SU-DHL-6 (cell line): ENCODE data around the gene CADM1.

Experiments
- H2AFZ ChIP-seq: fragments of 200-600 bp; sonication (generic); 2 replicates; pipeline ENCODE4 v1.6.1; 2014; ENCODE audit warnings: low read depth, mild to moderate bottlenecking, moderate library complexity, mixed read lengths, antibody characterized with exemption, low read length; ENCODE audit not compliant: severe bottlenecking
- H3F3A ChIP-seq: fragments of 200-600 bp; shearing (Covaris generic); 2 replicates; pipeline ENCODE4 v1.6.0; 2016; ENCODE audit warnings: antibody characterized with exemption, mild to moderate bottlenecking; ENCODE audit not compliant: insufficient read depth
- H3K27ac ChIP-seq: fragments of 200-600 bp; sonication (generic); 2 replicates; pipeline ENCODE4 v1.5.1; 2016; ENCODE audit warnings: low read depth, mild to moderate bottlenecking, low read length, moderate library complexity, mixed read lengths
- H3K27me3 ChIP-seq: fragments of 200-600 bp; sonication (generic), shearing (Covaris generic); 2 replicates; pipeline ENCODE4 v1.6.0; 2014; ENCODE audit warnings: mild to moderate bottlenecking, low read length
- H3K36me3 ChIP-seq: fragments of 200-600 bp; sonication (generic); 2 replicates; pipeline ENCODE4 v1.6.1; 2014; ENCODE audit warnings: mild to moderate bottlenecking, low read length, mixed read lengths
- H3K4me2 ChIP-seq: fragments of 300-600, 200-600 bp; shearing (Covaris generic), sonication (generic); 2 replicates; pipeline ENCODE4 v1.6.0; 2014; ENCODE audit warnings: low read length, low read depth, mild to moderate bottlenecking; ENCODE audit not compliant: poor library complexity, severe bottlenecking
- H3K4me3 ChIP-seq: fragments of 200-600 bp; sonication (generic); 2 replicates; pipeline ENCODE4 v1.5.1; 2014; ENCODE audit warnings: antibody characterized with exemption, low read length, mild to moderate bottlenecking, mixed read lengths; ENCODE audit not compliant: insufficient read depth, poor library complexity, severe bottlenecking
- H3K79me2 ChIP-seq: fragments of 200-600 bp; sonication (generic); 2 replicates; pipeline ENCODE4 v1.6.1; 2014; ENCODE audit warnings: mild to moderate bottlenecking, low read length, moderate library complexity; ENCODE audit not compliant: insufficient read depth
- H3K9ac ChIP-seq: fragments of 200-600 bp; sonication (generic); 2 replicates; pipeline ENCODE4 v1.7.0; 2014; ENCODE audit warnings: mild to moderate bottlenecking, low read length
- H3K9me2 ChIP-seq: fragments of 200-600 bp; sonication (generic); replicated peaks from 2 replicates; pipeline ENCODE4 v1.6.1; 2014; ENCODE audit warnings: low read length; ENCODE audit not compliant: insufficient read depth
- H3K9me3 ChIP-seq: fragments of 200-600 bp; sonication (generic); 2 replicates; pipeline ENCODE4 v1.6.1; 2014; ENCODE audit warnings: low read length, mixed read lengths; ENCODE audit not compliant: insufficient read depth
- H4K20me1 ChIP-seq: fragments of 200-600 bp; sonication (generic); 2 replicates; pipeline ENCODE4 v1.6.1; 2014; ENCODE audit warnings: low read depth, mild to moderate bottlenecking, antibody characterized with exemption, low read length, moderate library complexity, mixed read lengths
- EZH2phosphoT487 ChIP-seq: fragments of 200-600 bp; sonication (generic), shearing (Covaris generic); conservative IDR thresholded peaks from 2 replicates; pipeline ENCODE4 v1.6.1; 2018; ENCODE audit warnings: mild to moderate bottlenecking, antibody characterized with exemption, low read length, moderate library complexity, mixed read lengths
- TF ChIP-seq, protein P1 (sequence below): fragments of 200-600 bp; sonication (generic); IDR thresholded peaks from one replicate; pipeline ENCODE4 v1.5.1; 2017; ENCODE audit warnings: antibody characterized with exemption, mild to moderate bottlenecking, low read length, moderate library complexity; ENCODE audit not compliant: insufficient read depth, poor library complexity, severe bottlenecking

CADM1 gene

DNA sequence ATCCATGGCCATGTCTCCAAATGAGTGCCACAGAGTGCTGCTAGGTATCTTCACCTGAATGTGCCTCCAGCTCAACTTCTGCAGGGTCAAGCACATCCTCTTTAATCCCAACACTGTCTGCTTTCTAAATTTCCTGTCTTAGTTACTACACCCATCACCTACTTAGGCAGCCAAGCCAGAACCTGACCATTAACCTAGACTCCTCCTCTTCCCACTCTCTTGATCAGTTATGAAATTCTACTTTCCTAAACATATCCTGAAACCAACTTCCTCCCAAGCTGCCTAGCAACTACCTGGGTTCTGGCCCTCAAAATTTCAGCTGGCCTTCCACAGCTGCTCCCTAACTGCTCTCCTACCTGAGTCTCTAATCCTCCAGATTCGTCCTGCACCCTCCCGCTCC is 22.7 kb downstream of the CADM1 start:
- Histone ChIP-seq H3K27ac (no peak overlapping the region), H3K79me2 (no peaks in the 10 kb centered on the region), H3F3A (no peaks in the 10 kb centered on the region), H3K9me2 (no peaks in the 10 kb centered on the region), H3K9ac (no peak overlapping the region), H3K4me3 (no peak overlapping the region), H4K20me1 (no peaks in the 10 kb centered on the region), H3K4me2 (no peak overlapping the region), H3K27me3 (no peaks in the 10 kb centered on the region), H2AFZ (no peak overlapping the region), H3K36me3 (no peaks in the 10 kb centered on the region), H3K9me3 (no peaks in the 10 kb centered on the region)
- TF ChIP-seq, protein P1, sequence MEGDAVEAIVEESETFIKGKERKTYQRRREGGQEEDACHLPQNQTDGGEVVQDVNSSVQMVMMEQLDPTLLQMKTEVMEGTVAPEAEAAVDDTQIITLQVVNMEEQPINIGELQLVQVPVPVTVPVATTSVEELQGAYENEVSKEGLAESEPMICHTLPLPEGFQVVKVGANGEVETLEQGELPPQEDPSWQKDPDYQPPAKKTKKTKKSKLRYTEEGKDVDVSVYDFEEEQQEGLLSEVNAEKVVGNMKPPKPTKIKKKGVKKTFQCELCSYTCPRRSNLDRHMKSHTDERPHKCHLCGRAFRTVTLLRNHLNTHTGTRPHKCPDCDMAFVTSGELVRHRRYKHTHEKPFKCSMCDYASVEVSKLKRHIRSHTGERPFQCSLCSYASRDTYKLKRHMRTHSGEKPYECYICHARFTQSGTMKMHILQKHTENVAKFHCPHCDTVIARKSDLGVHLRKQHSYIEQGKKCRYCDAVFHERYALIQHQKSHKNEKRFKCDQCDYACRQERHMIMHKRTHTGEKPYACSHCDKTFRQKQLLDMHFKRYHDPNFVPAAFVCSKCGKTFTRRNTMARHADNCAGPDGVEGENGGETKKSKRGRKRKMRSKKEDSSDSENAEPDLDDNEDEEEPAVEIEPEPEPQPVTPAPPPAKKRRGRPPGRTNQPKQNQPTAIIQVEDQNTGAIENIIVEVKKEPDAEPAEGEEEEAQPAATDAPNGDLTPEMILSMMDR = no peak
- no peak for TF ChIP-seq EZH2phosphoT487

DNA sequence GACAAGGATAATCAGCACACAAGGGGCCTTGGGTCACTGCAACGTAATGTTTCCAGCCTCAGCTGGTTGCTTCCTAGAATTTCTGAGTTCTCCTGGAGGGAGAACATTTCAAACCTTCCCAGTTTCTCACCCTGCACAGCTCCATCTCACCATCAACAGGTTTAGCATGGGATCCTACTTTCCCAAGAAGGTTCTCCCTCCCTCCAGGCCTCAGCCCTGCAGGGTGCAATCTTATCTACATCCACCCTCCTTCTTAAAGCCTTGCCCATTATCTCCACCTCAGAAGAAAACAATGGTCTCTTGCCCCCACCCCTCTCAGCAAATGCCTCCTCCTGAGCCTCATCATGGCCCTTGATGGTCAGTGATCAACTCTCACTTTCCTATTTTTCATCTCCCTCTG is 23.6 kb downstream of the CADM1 start:
- no peaks in the 10 kb centered on the region for H3K9me2 ChIP-seq
- TF ChIP-seq EZH2phosphoT487 = no peak
- TF ChIP-seq, protein P1 = no peak
- H3F3A ChIP-seq = no peaks in the 10 kb centered on the region
- H3K27me3 ChIP-seq = no peaks in the 10 kb centered on the region
- no peaks in the 10 kb centered on the region for H3K79me2 ChIP-seq
- no peaks in the 10 kb centered on the region for H4K20me1 ChIP-seq
- no peaks in the 10 kb centered on the region for H3K36me3 ChIP-seq
- no peak overlapping the region for H3K4me3 ChIP-seq
- H3K9me3 ChIP-seq = no peaks in the 10 kb centered on the region
- no peak overlapping the region for H3K27ac ChIP-seq
- H2AFZ ChIP-seq = no peak overlapping the region
- no peak overlapping the region for H3K4me2 ChIP-seq
- no peak overlapping the region for H3K9ac ChIP-seq

DNA sequence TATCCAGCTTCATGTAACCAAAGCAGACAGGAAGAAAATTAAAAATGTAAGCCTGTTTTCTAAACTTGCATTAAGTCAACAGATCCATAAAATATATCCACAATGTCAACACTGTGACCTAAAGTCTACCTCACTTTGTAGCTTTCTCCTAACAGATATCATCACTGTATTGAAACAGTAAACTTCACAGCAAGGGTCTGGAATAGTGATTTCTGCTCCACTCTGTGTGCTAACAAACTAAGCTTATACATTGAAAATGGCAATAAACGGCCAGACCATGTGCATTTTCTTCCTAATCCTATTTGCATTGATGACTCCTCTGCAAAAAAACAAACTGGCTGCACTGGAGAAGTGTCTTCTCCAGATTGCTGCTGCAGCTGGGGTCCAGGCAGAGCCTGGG is 26.8 kb downstream of the CADM1 start:
- no peaks in the 10 kb centered on the region for H3K9me2 ChIP-seq
- H3F3A ChIP-seq = no peaks in the 10 kb centered on the region
- H3K27ac ChIP-seq = no peak overlapping the region
- H3K9me3 ChIP-seq = no peaks in the 10 kb centered on the region
- TF ChIP-seq EZH2phosphoT487 = no peak
- TF ChIP-seq, protein P1 = no peak
- H3K79me2 ChIP-seq = no peaks in the 10 kb centered on the region
- H3K4me3 ChIP-seq = no peak overlapping the region
- H3K9ac ChIP-seq = no peak overlapping the region
- H4K20me1 ChIP-seq = no peaks in the 10 kb centered on the region
- no peaks in the 10 kb centered on the region for H3K36me3 ChIP-seq
- no peak overlapping the region for H2AFZ ChIP-seq
- no peak overlapping the region for H3K4me2 ChIP-seq
- no peaks in the 10 kb centered on the region for H3K27me3 ChIP-seq
